MCF 10A (cell line): ENCODE results near the gene GLYATL1. TPM values are rescaled to one million over a fixed set of nuclear protein-coding genes. Genes with fewer than 3 reads are reported as not detected.

ENCODE experiments used
- BruUV-seq: library from RNA; stranded (reverse); fragments of 400-500 nt; replicated peaks from 2 replicates; lab custom pipeline; 2021; lab: Mats Ljungman, UMichigan
- CTCF ChIA-PET: fragments of 300-600 bp; sonication (Branson Sonifier 250); formaldehyde crosslinking; extraction: SDS; loops from one replicate; lab custom pipeline; 2021; ENCODE audit warnings: antibody characterized with exemption, inconsistent platforms; lab: Yijun Ruan, JAX
- POLR2A ChIA-PET: fragments of 300-600, 350-650 bp; sonication (Branson Sonifier 250); formaldehyde crosslinking; extraction: SDS; loops from one replicate; lab custom pipeline; 2020; ENCODE audit warnings: antibody characterized with exemption, inconsistent platforms; lab: Yijun Ruan, JAX
- DNase-seq: peaks from one replicate; pipeline ENCODE4 v3.0.0-alpha.2; 2018; ENCODE audit not compliant: unreplicated experiment
- H3K27ac Mint-ChIP-seq: one replicate; pipeline ENCODE4 v1.8.0; 2022; ENCODE audit warnings: mild to moderate bottlenecking, low read depth, mixed read lengths; ENCODE audit not compliant: unreplicated experiment
- H3K27me3 Mint-ChIP-seq: one replicate; pipeline ENCODE4 v1.8.0; 2022; ENCODE audit warnings: mixed read lengths; ENCODE audit not compliant: insufficient read depth, unreplicated experiment
- H3K36me3 Mint-ChIP-seq: one replicate; pipeline ENCODE4 v1.8.0; 2022; ENCODE audit warnings: mild to moderate bottlenecking, moderate library complexity, mixed read lengths; ENCODE audit not compliant: insufficient read depth, unreplicated experiment
- H3K4me1 Mint-ChIP-seq: one replicate; pipeline ENCODE4 v1.8.0; 2022; ENCODE audit warnings: mixed read lengths; ENCODE audit not compliant: insufficient read depth, unreplicated experiment
- H3K4me3 Mint-ChIP-seq: one replicate; pipeline ENCODE4 v1.8.0; 2022; ENCODE audit warnings: mild to moderate bottlenecking, moderate library complexity, mixed read lengths; ENCODE audit not compliant: unreplicated experiment
- H3K9me3 Mint-ChIP-seq: one replicate; pipeline ENCODE4 v1.8.0; 2022; ENCODE audit warnings: mixed read lengths; ENCODE audit not compliant: unreplicated experiment
- intact Hi-C: fragments of 100-400 bp; cut with micrococcal nuclease; formaldehyde crosslinking; loops from 2 replicates; pipeline ENCODE4 v1.14.1; 2022
- total RNA-seq: library from RNA; stranded (reverse); gene quantifications from 2 replicates; pipeline ENCODE4 v1.2.3, GENCODE V29; 2022
- TF ChIP-seq, protein P1 (sequence below): fragments of 200-600 bp; IDR thresholded peaks from one replicate; pipeline ENCODE4 v1.8.0; 2022; ENCODE audit warnings: antibody characterized with exemption, mild to moderate bottlenecking; ENCODE audit not compliant: unreplicated experiment

Gene GLYATL1
- total RNA-seq, 1 experiment from 2014 or later: not detected

DNA sequence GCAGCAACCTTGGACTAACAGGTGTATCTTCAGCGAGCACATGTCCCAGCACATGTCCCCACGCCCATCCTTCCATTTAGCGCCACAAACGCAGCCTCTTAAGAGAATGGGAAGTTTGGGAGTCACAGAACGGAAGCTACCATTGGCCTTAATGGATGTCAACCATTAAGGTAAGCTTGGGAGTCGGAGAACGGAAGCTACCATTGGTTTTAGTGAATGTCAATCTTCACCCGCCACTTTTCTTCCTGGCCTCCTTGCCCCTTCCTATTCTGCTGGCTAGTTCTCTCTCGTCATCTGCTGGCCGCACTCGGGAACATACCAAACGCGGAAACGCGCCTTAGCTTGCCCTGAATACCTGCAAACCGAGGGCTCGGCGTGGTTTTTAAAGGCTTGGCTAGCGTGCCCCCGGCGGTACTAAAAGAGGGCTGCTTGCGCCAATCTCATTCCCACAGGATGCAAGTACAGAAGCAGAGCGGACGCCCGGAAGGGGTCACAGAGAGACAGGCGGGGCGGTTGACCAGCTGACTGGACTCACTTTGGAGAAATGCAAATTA is 24.3 kb downstream of the GLYATL1 start:
- ChIA-PET POLR2A (no interaction called here), CTCF (interaction anchor here (0.6 to 0.7 kb wide), 2 partner anchors 134 to 384 kb away, joined by 3 read pairs; no protein-coding TSS in a partner anchor)
- no TSS peak for BruUV-seq
- TF ChIP-seq, protein P1, sequence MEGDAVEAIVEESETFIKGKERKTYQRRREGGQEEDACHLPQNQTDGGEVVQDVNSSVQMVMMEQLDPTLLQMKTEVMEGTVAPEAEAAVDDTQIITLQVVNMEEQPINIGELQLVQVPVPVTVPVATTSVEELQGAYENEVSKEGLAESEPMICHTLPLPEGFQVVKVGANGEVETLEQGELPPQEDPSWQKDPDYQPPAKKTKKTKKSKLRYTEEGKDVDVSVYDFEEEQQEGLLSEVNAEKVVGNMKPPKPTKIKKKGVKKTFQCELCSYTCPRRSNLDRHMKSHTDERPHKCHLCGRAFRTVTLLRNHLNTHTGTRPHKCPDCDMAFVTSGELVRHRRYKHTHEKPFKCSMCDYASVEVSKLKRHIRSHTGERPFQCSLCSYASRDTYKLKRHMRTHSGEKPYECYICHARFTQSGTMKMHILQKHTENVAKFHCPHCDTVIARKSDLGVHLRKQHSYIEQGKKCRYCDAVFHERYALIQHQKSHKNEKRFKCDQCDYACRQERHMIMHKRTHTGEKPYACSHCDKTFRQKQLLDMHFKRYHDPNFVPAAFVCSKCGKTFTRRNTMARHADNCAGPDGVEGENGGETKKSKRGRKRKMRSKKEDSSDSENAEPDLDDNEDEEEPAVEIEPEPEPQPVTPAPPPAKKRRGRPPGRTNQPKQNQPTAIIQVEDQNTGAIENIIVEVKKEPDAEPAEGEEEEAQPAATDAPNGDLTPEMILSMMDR: no peak
- H3K9me3 Mint-ChIP-seq: no peaks in the 10 kb centered on the region
- H3K27ac Mint-ChIP-seq: no peak overlapping the region
- no peak for DNase-seq
- peaks cover 19% of the 10 kb centered on the region for H3K27me3 Mint-ChIP-seq
- intact Hi-C loops: no loop called here
- H3K36me3 Mint-ChIP-seq: no peaks in the 10 kb centered on the region
- no peaks in the 10 kb centered on the region for H3K4me1 Mint-ChIP-seq
- no peak overlapping the region for H3K4me3 Mint-ChIP-seq

DNA sequence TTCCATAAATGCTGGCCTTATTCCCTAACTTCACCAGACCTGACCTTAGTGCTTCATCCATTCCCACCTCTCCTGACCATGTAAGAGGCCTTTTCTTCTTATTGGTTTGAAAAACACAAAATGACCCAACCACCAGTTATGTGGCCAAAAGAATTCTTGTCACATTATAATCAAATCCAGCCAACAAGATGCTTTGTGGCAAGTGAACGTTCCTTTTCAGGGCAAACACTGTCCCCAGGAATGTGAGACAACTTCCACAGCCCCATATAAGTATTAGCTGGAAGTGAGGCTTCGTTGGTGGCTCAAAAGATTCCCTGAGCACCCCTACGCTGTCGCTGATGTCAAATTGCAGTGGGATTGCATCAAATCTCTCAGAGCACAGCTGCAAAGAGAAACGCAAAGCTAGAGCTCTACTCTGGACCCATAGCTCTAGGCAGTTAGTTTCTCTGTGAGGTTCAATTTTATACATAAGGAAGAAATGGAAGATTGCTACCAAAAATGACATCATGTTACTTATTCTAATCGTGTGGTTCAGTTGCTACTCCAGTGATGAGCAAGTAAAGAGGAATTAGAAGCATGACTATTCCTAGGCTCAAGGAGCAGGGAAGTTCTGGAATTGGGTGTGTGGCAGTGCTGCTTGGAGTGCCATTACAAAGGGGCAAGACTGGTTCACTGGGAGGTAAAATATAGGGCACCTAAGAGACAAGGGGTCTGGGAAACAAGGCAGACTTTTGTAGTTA is 26.1 kb downstream of the GLYATL1 start:
- no peak overlapping the region for H3K4me3 Mint-ChIP-seq
- no peaks in the 10 kb centered on the region for H3K4me1 Mint-ChIP-seq
- DNase-seq: no peak
- H3K27ac Mint-ChIP-seq: no peak overlapping the region
- BruUV-seq: no TSS peak
- CTCF ChIA-PET: no interaction called here
- intact Hi-C loops: no loop called here
- peaks cover 19% of the 10 kb centered on the region for H3K27me3 Mint-ChIP-seq
- no peaks in the 10 kb centered on the region for H3K9me3 Mint-ChIP-seq
- TF ChIP-seq, protein P1: no peak
- POLR2A ChIA-PET: no interaction called here
- no peaks in the 10 kb centered on the region for H3K36me3 Mint-ChIP-seq

DNA sequence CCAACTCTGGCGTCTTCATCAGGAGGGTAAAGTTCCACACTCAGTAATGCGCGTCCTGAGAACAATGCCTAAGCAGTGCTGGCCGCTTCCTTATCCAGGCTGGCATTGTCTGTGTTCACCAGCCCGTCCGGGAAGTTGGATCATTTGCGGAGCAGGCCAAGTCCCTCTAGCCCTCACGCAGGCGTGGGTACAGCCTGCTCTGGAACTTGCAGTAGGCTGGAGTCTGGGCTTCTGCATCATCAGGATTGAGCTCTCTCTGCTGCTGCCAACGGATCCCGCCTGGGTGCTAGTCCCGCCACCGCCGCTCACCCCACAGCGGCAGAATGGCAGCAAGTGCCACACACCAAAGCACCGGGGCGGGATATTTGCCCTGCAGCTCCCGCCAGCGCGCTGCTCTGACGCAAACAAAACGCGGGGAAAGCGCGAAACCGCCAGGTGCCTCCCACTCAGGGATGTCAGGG is 29.0 kb downstream of the GLYATL1 start:
- no peaks in the 10 kb centered on the region for H3K9me3 Mint-ChIP-seq
- ChIA-PET CTCF (no interaction called here), POLR2A (no interaction called here)
- TF ChIP-seq, protein P1: no peak
- H3K27me3 Mint-ChIP-seq: peaks cover 19% of the 10 kb centered on the region
- no peak overlapping the region for H3K27ac Mint-ChIP-seq
- intact Hi-C loops: no loop called here
- no peaks in the 10 kb centered on the region for H3K4me1 Mint-ChIP-seq
- no peak overlapping the region for H3K4me3 Mint-ChIP-seq
- BruUV-seq: no TSS peak
- H3K36me3 Mint-ChIP-seq: no peaks in the 10 kb centered on the region
- peak; percentile 5 for DNase-seq

DNA sequence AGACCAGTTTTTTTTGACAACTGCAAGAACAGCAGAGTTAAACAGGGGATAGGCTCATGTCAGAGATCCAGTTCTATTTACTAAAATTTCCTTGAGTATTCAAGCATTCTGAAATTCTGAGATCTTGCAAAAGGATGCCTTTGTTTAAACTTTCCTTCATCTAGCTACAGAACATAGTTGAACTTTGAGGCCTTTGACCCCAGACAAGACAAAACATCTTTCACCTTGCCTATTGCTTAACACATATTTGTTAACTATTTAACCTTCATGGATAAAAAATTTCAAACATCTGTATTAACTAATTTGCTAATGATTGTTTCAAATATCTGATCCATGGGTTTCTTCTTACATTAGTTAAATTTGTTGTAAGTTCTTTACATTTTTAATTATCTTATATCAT is 38.2 kb downstream of the GLYATL1 start:
- Mint-ChIP-seq H3K4me3 (no peak overlapping the region), H3K27ac (no peak overlapping the region), H3K27me3 (no peaks in the 10 kb centered on the region), H3K4me1 (no peaks in the 10 kb centered on the region), H3K9me3 (no peaks in the 10 kb centered on the region), H3K36me3 (no peaks in the 10 kb centered on the region)
- no peak for DNase-seq
- ChIA-PET CTCF (no interaction called here), POLR2A (no interaction called here)
- TF ChIP-seq, protein P1: no peak
- BruUV-seq: no TSS peak
- intact Hi-C loops: no loop called here
